ENCODE measurements around the gene PPARD. TPM values are rescaled to one million over a fixed set of nuclear protein-coding genes. Genes with fewer than 3 reads are reported as not detected.

PPARD gene
- total RNA-seq, 3 donors from 2014 or later (not counting 1 experiment from before 2014, with no cell fraction given): 14.4 to 20.4 (median 18.8) TPM

DNA sequence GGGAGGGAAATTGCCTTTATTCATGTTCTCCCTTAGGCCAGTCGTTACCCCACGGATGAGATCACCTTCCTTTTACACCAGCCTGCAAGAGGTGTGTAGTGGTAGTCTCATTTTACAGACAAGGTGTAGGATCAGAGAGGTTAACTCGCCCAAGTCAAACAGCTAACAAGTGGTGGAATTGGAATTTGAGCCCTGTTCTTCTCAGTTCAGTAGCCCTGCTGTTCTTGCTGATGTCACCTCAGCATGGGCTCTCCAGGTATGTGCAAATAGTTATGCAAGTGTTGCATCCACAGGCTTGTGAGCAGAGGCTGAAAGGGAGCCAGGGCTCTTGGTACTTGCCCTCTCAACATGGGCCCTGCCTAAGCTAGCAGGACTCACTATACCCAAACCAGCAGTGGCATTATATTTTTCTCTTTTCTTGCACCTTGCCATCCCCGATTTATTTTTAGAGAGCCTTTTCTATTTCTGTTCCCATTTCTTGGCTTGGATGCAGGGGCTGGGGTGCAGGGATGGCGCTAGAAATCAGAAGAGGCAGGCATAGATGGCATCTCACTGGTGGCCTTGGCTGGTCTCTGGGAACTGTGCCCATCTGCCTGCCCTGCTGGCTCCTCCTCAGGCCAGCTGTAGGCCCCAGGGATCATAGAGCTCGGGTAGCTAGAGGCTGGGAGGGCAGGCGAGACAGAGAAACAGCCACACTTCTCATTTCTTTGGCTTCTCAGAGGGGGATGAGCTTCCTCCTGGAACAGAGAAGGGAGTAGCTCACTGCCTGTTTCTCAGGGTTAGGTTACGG is 18.2 kb downstream of the PPARD start:
- no peak for TF ChIP-seq CTCF (IDR thresholded peaks at IDR 0.05)
- ATAC-seq (no peak), DNase-seq (no peak)
- WGBS (ENCODE audit: insufficient coverage): 94% methylated on average over 8 of the region's 8 CpGs
- Mint-ChIP-seq H3K36me3 (peaks cover 11% of the 10 kb centered on the region), H3K9me3 (no peaks in the 10 kb centered on the region), H3K4me3 (no peak overlapping the region), H3K4me1 (peaks cover 15 to 24% of the 10 kb centered on the region in 2 donors), H3K27me3 (ENCODE audit: low read depth in 2 of 2) (no peaks in the 10 kb centered on the region), H3K27ac (no peak overlapping the region)
- intact Hi-C loops (cut with micrococcal nuclease): no loop called here
- H3K4me3 ChIP-seq (ENCODE audit: low read length): no peak overlapping the region
- H3K4me1 ChIP-seq (ENCODE audit: control insufficient read depth, insufficient read depth, low read length): peaks cover 5% of the 10 kb centered on the region
- H3K36me3 ChIP-seq (ENCODE audit: control insufficient read depth, insufficient read depth, low read length): peaks cover 22% of the 10 kb centered on the region
- H3K27me3 ChIP-seq (ENCODE audit: control insufficient read depth, insufficient read depth, low read length): no peaks in the 10 kb centered on the region
- H3K9me3 ChIP-seq (ENCODE audit: control insufficient read depth, insufficient read depth, low read length): no peaks in the 10 kb centered on the region
- no peak overlapping the region for H3K27ac ChIP-seq (ENCODE audit: low read length)

- intact Hi-C loops (cut with micrococcal nuclease): no loop called here
- Mint-ChIP-seq H3K36me3 (no peaks in the 10 kb centered on the region), H3K9me3 (no peaks in the 10 kb centered on the region), H3K4me3 (no peak overlapping the region), H3K27me3 (ENCODE audit: low read depth in 2 of 2) (no peaks in the 10 kb centered on the region), H3K27ac (no peak overlapping the region), H3K4me1 (peaks cover 26 to 27% of the 10 kb centered on the region in 2 donors)
- WGBS (ENCODE audit: insufficient coverage): 97% methylated on average over 2 of the region's 2 CpGs
- Histone ChIP-seq H3K4me1 (ENCODE audit: control insufficient read depth, insufficient read depth, low read length) (peaks cover 5% of the 10 kb centered on the region), H3K27ac (ENCODE audit: low read length) (no peak overlapping the region), H3K9me3 (ENCODE audit: control insufficient read depth, insufficient read depth, low read length) (no peaks in the 10 kb centered on the region), H3K27me3 (ENCODE audit: control insufficient read depth, insufficient read depth, low read length) (no peaks in the 10 kb centered on the region), H3K36me3 (ENCODE audit: control insufficient read depth, insufficient read depth, low read length) (peaks cover 9% of the 10 kb centered on the region), H3K4me3 (ENCODE audit: low read length) (no peak overlapping the region)
- TF ChIP-seq CTCF (IDR thresholded peaks at IDR 0.05): no peak
- ATAC-seq (no peak), DNase-seq (no peak)
Measured at GRCh38 chr6:35362200-35362599, 19.8 kb downstream of the PPARD start.

- Histone ChIP-seq H3K27ac (ENCODE audit: low read length) (no peak overlapping the region), H3K9me3 (ENCODE audit: control insufficient read depth, insufficient read depth, low read length) (no peaks in the 10 kb centered on the region), H3K36me3 (ENCODE audit: control insufficient read depth, insufficient read depth, low read length) (peaks cover 6% of the 10 kb centered on the region), H3K4me1 (ENCODE audit: control insufficient read depth, insufficient read depth, low read length) (peaks cover 8% of the 10 kb centered on the region), H3K4me3 (ENCODE audit: low read length) (no peak overlapping the region), H3K27me3 (ENCODE audit: control insufficient read depth, insufficient read depth, low read length) (no peaks in the 10 kb centered on the region)
- H3K9me3 Mint-ChIP-seq: no peaks in the 10 kb centered on the region
- H3K4me3 Mint-ChIP-seq: no peak overlapping the region
- no peak overlapping the region for H3K27ac Mint-ChIP-seq
- peaks cover 28 to 29% of the 10 kb centered on the region in 2 donors for H3K4me1 Mint-ChIP-seq
- 88% methylated on average over 10 of the region's 10 CpGs for WGBS (ENCODE audit: insufficient coverage)
- intact Hi-C loops (cut with micrococcal nuclease): no loop called here
- ATAC-seq (no peak), DNase-seq (no peak)
- TF ChIP-seq CTCF (IDR thresholded peaks at IDR 0.05): no peak
- no peaks in the 10 kb centered on the region for H3K27me3 Mint-ChIP-seq (ENCODE audit: low read depth in 2 of 2)
- H3K36me3 Mint-ChIP-seq: no peaks in the 10 kb centered on the region
Measured at GRCh38 chr6:35363293-35363750, 21.0 kb downstream of the PPARD start.
